HG02973 (cell line): Measurements from ENCODE around the gene IGF2.

Experiments
- ATAC-seq: cut with Tn5 transposase; IDR thresholded peaks from one replicate; pipeline ENCODE4 v1.9.1; 2021; ENCODE audit warnings: moderate library complexity; ENCODE audit not compliant: unreplicated experiment

IGF2 gene

GRCh38 chr11:2154195-2154585, 15.0 kb upstream of the IGF2 start:
- no peak for ATAC-seq

DNA sequence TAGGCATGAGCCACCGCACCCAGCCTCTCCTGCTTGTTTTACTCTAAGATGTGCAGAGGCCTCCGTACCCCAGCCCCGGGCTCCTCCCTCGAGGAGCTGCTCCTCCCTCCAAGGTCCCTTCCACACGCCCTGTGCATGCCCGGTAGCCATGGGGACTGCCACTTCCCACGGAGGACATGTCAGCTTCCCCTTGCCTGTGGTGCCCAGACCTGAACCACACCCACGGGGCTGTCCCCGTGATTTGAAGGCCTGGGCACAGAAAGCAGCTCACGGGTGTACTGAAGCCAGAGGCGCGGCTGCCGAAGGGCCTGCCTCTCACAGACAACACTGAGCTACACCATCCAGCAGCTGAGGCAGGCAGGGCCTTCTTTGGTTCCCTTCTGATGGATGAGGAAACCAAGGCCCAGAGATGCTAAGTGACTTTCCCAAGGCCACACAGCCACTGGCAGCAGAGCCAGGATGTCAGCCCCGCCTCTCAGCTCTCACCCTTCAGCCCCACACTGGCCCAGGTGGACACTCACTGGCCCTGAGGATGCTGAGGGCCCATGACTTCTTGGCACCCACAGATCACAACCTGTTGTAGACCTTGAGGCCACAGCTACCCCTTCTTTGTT, 14.5 kb upstream of the IGF2 start:
- ATAC-seq, result no peak

- no peak for ATAC-seq
Measured at GRCh38 chr11:2151500-2152257, 12.5 kb upstream of the IGF2 start.

GRCh38 chr11:2149864-2150847, 11.0 kb upstream of the IGF2 start:
- ATAC-seq, result no peak

- ATAC-seq, result no peak
Measured at GRCh38 chr11:2149460-2149859, 10.3 kb upstream of the IGF2 start.

GRCh38 chr11:2148595-2148994, 9.4 kb upstream of the IGF2 start:
- no peak for ATAC-seq

DNA sequence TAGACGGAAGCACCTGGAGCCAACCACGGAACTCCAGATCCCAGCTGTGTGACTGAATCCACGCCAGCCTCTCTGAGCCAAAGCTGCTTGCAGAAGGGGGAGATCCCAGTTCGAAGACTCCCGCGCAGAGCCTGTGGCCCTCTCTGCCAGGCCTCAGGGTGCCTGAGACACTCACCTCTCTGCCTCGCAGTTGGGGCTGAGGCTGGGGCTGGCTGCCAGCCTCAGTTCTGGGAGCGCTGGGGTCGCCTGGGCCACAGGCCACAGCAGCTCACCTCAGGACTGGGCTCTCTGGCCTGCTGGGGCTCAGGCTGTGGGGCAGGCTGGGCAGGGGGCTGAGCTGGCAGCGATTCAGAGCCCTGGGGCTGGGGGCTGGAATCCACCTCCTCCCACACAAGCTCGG, 8.2 kb upstream of the IGF2 start:
- no peak for ATAC-seq

DNA sequence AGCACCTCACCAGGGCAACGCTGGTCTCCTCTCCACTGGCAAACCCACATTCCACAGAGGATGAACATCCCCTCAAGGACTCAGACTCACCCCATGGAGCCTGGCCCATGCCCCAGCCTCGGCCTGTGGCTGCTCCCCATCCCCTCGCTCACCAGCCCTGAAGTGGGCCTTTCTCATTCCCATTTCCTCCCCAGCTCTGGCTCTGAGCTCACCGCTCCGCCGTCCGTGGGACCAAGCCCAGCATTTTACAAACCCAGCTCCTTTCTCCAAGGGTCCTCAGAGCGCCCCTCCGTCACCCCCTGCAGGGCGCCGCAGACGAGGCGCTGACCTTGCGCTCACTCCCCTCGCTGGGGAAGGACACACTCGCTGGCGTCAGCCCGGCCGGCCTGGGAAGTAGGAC, 6.9 kb upstream of the IGF2 start:
- no peak for ATAC-seq

GRCh38 chr11:2144544-2145248, 5.5 kb upstream of the IGF2 start:
- no peak for ATAC-seq

GRCh38 chr11:2143799-2144543, 4.8 kb upstream of the IGF2 start:
- no peak for ATAC-seq

- no peak for ATAC-seq
Measured at GRCh38 chr11:2143477-2143798, 4.2 kb upstream of the IGF2 start.

DNA sequence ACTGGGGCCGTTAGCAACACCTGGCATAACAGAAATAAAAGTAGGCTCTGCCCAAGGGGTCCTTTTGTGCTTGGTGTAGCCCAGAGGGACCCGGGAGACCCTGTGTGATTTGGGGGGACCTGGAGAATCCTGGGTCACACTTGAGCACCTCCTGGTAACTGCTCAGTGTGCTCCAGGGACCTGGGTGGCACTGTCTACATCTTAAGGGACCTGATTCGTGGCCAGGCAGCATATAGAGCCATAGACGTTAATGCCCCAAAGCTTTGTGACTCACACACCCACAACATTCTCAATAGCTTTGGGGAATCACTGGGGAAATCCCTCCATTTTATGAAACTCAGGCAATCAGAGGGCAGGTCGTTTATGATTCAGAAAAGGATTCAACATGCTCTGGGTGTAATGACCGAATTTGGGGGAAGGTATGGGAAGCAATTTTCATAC, 3.6 kb upstream of the IGF2 start:
- ATAC-seq, result no peak

GRCh38 chr11:2142300-2142759, 3.1 kb upstream of the IGF2 start:
- ATAC-seq, result no peak

DNA sequence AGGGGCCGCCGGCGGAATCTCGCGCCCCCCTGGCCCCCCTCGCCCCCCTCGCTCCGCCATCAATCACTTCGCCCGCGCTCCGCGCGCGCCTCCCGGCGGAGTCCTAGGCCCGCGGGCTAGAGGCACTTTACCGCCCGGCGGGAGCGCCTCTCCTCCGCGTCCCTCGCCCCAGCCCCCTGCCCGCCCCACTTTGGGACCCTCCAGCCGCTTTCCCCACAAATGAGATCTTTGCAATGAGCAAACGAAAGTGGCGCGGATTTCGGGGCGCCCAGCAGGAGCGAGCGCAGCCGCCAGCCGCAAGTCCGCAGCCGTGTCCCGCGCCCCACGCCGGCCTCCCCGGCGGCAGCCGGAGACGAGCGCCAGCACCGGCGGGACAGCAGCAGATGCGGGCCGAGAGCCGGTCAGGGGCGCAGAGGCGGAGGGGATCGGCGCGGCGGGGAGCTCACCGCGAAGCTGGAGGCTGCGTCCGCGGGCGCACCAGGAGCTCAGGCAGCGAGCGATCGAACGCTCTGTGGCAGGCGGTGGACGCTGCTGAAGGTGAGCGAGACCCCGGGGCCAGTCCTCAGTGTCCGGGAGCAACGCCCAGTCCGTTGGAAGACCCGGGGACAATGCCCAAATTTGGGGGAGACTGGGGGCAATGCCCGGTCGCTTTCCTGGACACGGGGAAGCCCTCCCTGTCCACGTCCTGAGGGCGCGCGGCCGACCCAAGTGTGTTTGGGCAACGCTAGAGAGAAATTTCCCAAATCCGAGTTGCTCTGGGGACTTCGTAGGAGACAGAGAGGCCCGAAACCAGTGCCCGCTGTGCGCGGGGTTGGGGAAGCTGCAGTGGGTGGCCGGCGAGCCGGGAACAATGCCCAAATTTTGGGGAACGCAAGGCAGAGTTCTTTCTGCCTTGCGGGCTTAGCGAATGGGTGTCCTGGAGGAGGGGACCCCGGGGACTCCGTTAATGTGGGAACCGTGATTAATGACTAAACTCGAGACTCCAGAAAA, 1.5 kb upstream of the IGF2 start:
- ATAC-seq, result no peak

DNA sequence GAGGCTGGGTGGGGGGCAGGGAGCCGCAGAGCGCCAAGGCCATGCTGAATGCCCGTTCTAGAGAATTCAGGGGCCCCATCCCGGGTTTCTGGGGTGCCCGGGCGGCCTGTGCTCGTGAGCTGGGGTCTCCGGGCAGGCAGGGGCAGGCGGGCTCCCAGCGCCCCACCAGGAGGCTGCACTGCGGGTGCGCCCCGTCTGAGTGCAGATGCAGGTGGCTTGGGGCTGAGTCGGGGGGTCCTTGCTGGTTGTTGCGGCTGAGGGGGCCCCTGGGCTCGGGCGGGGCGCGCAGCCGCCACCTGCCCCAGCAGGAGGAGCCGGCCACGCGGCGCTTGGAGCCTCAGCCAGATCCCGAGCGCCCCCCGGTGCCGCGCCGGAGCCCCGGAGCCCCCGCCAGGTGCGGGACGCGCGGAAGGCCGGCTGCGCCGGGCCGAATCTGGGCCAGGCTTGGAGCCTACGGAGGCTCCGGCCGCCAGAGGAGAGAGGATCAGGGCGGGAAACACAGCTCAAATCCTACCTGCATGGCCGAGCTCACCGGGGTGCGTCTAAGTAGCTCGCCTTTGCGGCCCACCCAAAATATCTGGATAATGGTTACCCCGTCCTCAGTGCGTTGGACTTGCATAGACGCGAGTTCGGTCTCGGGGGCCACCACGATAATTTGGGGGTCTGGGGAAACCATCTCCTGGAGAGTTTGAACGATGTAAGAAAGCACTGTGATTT, 590 bp upstream of the IGF2 start:
- ATAC-seq, result no peak

DNA sequence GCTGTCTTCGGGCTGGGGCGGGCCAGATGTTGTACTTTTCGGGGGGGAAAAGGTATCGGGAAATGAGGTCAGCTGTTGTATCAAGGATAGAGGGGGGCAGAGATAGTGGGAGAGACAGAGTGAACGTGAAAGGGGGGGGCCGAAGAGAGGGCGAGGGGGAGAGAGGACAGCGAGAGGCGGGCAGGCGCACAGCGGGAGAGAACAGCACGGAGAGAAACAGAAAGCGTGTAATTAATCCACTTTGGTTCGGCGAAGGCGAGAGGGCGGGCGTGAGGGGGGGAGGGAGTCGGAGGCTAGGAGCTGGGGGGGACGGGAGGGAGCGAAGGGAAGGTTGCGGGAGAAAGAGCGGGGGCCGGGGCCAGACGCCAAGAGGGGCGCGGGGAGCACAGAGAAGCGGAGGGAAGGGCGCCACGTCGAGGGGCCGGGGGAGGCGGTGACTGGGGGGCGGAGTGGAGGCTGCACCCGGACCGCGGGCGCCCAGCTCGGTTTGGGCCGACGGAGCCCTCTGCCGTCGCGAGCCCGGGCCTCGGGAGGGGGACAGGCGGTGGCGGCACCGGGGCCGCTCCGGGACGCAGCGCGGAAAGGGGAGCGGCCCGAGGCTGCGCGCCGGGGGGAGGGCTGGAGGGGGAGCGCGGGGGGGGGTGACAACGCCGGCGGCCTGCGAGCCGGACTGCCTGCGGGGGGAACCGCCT, 612 bp downstream of the IGF2 start:
- ATAC-seq, result no peak

GRCh38 chr11:2138068-2138430, 1.1 kb downstream of the IGF2 start:
- ATAC-seq, result no peak
